H9 (cell line): ENCODE data around the gene TRPM5. TPM values are rescaled to one million over a fixed set of nuclear protein-coding genes. Genes with fewer than 3 reads are reported as not detected.

ENCODE experiments used
- DNase-seq: peaks from one replicate; pipeline ENCODE4 v3.0.0-alpha.2; 2017
- H2AFZ ChIP-seq: one replicate; pipeline ENCODE4 v1.6.1; 2013; ENCODE audit warnings: mild to moderate bottlenecking, low read length, control low read depth, moderate library complexity
- H2AK5ac ChIP-seq: 2 replicates; pipeline ENCODE4 v1.6.1; 2013; ENCODE audit warnings: low read length, control low read depth, mixed read lengths; ENCODE audit not compliant: insufficient read length
- H2BK120ac ChIP-seq: one replicate; pipeline ENCODE4 v1.6.1; 2013; ENCODE audit warnings: low read depth, mild to moderate bottlenecking, low read length, control low read depth, inconsistent platforms; ENCODE audit not compliant: poor library complexity, severe bottlenecking
- H2BK12ac ChIP-seq: 2 replicates; pipeline ENCODE4 v1.6.1; 2013; ENCODE audit warnings: low read length, control low read depth, mixed read lengths, low read depth; ENCODE audit not compliant: insufficient read length
- H2BK15ac ChIP-seq: 2 replicates; pipeline ENCODE4 v1.6.1; 2013; ENCODE audit warnings: low read depth, low read length, control low read depth
- H2BK20ac ChIP-seq: one replicate; pipeline ENCODE4 v1.6.1; 2013; ENCODE audit warnings: low read depth, mild to moderate bottlenecking, low read length, control low read depth, inconsistent platforms; ENCODE audit not compliant: poor library complexity, severe bottlenecking
- H2BK5ac ChIP-seq: 2 replicates; pipeline ENCODE4 v1.6.1; 2013; ENCODE audit warnings: low read length, control low read depth, mixed read lengths; ENCODE audit not compliant: insufficient read length
- H3K14ac ChIP-seq: 2 replicates; pipeline ENCODE4 v1.6.1; 2013; ENCODE audit warnings: low read length, control low read depth; ENCODE audit not compliant: insufficient read depth
- H3K18ac ChIP-seq: 2 replicates; pipeline ENCODE4 v1.6.1; 2013; ENCODE audit warnings: low read depth, mild to moderate bottlenecking, mixed read lengths, low read length, control low read depth; ENCODE audit not compliant: insufficient read length
- H3K23ac ChIP-seq: 2 replicates; pipeline ENCODE4 v1.6.1; 2013; ENCODE audit warnings: low read length, control low read depth, mixed read lengths, low read depth; ENCODE audit not compliant: insufficient read length
- H3K23me2 ChIP-seq: 2 replicates; pipeline ENCODE4 v1.6.1; 2013; ENCODE audit warnings: low read depth, mild to moderate bottlenecking, mixed read lengths, low read length, control low read depth; ENCODE audit not compliant: insufficient read length, poor library complexity, severe bottlenecking
- H3K27ac ChIP-seq: 2 replicates; pipeline ENCODE4 v1.5.1; 2013; ENCODE audit warnings: low read length, control low read depth, mixed read lengths, low read depth; ENCODE audit not compliant: insufficient read length
- H3K27me3 ChIP-seq: 2 replicates; pipeline ENCODE4 v1.6.1; 2013; ENCODE audit warnings: low read length, control low read depth, inconsistent platforms; ENCODE audit not compliant: insufficient read depth
- H3K4ac ChIP-seq: 2 replicates; pipeline ENCODE4 v1.6.1; 2013; ENCODE audit warnings: low read depth, mild to moderate bottlenecking, control low read depth, inconsistent platforms, low read length, moderate library complexity
- H3K4me1 ChIP-seq: 2 replicates; pipeline ENCODE4 v1.6.1; 2013; ENCODE audit warnings: low read length, control low read depth, inconsistent platforms; ENCODE audit not compliant: insufficient read depth
- H3K4me2 ChIP-seq: 2 replicates; pipeline ENCODE4 v1.6.1; 2013; ENCODE audit warnings: low read length, control low read depth, mixed read lengths; ENCODE audit not compliant: insufficient read length, insufficient read depth
- H3K56ac ChIP-seq: 2 replicates; pipeline ENCODE4 v1.6.1; 2013; ENCODE audit warnings: low read depth, mild to moderate bottlenecking, mixed read lengths, low read length, control low read depth; ENCODE audit not compliant: insufficient read length
- H3K79me1 ChIP-seq: 2 replicates; pipeline ENCODE4 v1.6.1; 2013; ENCODE audit warnings: low read depth, mild to moderate bottlenecking, moderate library complexity, low read length, control low read depth, inconsistent platforms; ENCODE audit not compliant: insufficient read depth, poor library complexity, severe bottlenecking
- H3K79me2 ChIP-seq: 2 replicates; pipeline ENCODE4 v1.6.1; 2013; ENCODE audit warnings: low read length, control low read depth, inconsistent platforms; ENCODE audit not compliant: insufficient read depth
- H3K9ac ChIP-seq: 2 replicates; pipeline ENCODE4 v1.6.1; 2013; ENCODE audit warnings: low read length, control low read depth, mixed read lengths; ENCODE audit not compliant: insufficient read length; ENCODE audit errors: extremely low read depth
- H3K9me3 ChIP-seq: one replicate; pipeline ENCODE4 v1.6.1; 2013; ENCODE audit warnings: low read depth, low read length, inconsistent platforms; ENCODE audit not compliant: control insufficient read depth
- H3T11ph ChIP-seq: one replicate; pipeline ENCODE4 v1.6.1; 2013; ENCODE audit warnings: mild to moderate bottlenecking, low read length, control low read depth, inconsistent platforms
- H4K20me1 ChIP-seq: one replicate; pipeline ENCODE4 v1.6.1; 2013; ENCODE audit not compliant: control insufficient read depth, insufficient read length, insufficient read depth
- H4K5ac ChIP-seq: 2 replicates; pipeline ENCODE4 v1.6.1; 2013; ENCODE audit warnings: low read depth, mild to moderate bottlenecking, mixed read lengths, low read length, control low read depth; ENCODE audit not compliant: insufficient read length
- H4K8ac ChIP-seq: replicated peaks from 2 replicates; pipeline ENCODE4 v1.6.1; 2013; ENCODE audit warnings: low read length, control low read depth, mixed read lengths, low read depth; ENCODE audit not compliant: insufficient read length
- H4K91ac ChIP-seq: 2 replicates; pipeline ENCODE4 v1.6.1; 2013; ENCODE audit warnings: low read depth, mild to moderate bottlenecking, moderate library complexity, mixed read lengths, low read length, control low read depth; ENCODE audit not compliant: insufficient read length
- H3K27ac Mint-ChIP-seq, 3 experiments: 2 replicates in 2 of 3; 3 replicates in 1 of 3; pipeline ENCODE4 v1.8.0; 2020 to 2021; ENCODE audit warnings: mixed read lengths in 3 of 3, mild to moderate bottlenecking in 1 of 3, moderate library complexity in 1 of 3
- H3K27me3 Mint-ChIP-seq: 2 replicates; pipeline ENCODE4 v1.8.0; 2021; ENCODE audit warnings: low read depth, mild to moderate bottlenecking, moderate library complexity, mixed read lengths
- H3K36me3 Mint-ChIP-seq, 3 experiments: 2 replicates in 2 of 3; 3 replicates in 1 of 3; pipeline ENCODE4 v1.8.0; 2020 to 2021; ENCODE audit warnings: low read depth in 3 of 3, mixed read lengths in 3 of 3; ENCODE audit not compliant: insufficient read depth in 1 of 3
- H3K4me1 Mint-ChIP-seq, 2 experiments: 2 replicates each; pipeline ENCODE4 v1.8.0; 2020; ENCODE audit warnings: mixed read lengths in 2 of 2
- H3K4me3 Mint-ChIP-seq, 2 experiments: 2 replicates in 1 of 2; 3 replicates in 1 of 2; pipeline ENCODE4 v1.8.0; 2020 to 2021; ENCODE audit warnings: mild to moderate bottlenecking in 2 of 2, mixed read lengths in 2 of 2, moderate library complexity in 1 of 2
- H3K9me3 Mint-ChIP-seq, 2 experiments: 2 replicates in 1 of 2; 3 replicates in 1 of 2; pipeline ENCODE4 v1.8.0; 2020; ENCODE audit warnings: mild to moderate bottlenecking in 2 of 2, mixed read lengths in 2 of 2, moderate library complexity in 1 of 2
- WGBS: extraction: QIAGEN DNeasy Blood & Tissue Kit; methylation state at CpG from one replicate; pipeline ENCODE4 v1.1.7; 2013; ENCODE audit warnings: missing lambda C conversion rate, low lambda C conversion rate, mixed read lengths; ENCODE audit not compliant: insufficient read length; ENCODE audit errors: extremely low coverage; 5-methylcytosine and 5-hydroxymethylcytosine counted together
- total RNA-seq: library from RNA; stranded (reverse); gene quantifications from 2 replicates; pipeline ENCODE4 v1.2.1, GENCODE V29; 2021
- TF ChIP-seq, protein P1 (sequence below): fragments of 200-600 bp; sonication (generic); conservative IDR thresholded peaks from 3 replicates; pipeline ENCODE4 v1.8.0; 2021; ENCODE audit warnings: antibody characterized with exemption, mild to moderate bottlenecking

TRPM5 gene
- total RNA-seq, 1 experiment from 2014 or later: 0.09 TPM

DNA sequence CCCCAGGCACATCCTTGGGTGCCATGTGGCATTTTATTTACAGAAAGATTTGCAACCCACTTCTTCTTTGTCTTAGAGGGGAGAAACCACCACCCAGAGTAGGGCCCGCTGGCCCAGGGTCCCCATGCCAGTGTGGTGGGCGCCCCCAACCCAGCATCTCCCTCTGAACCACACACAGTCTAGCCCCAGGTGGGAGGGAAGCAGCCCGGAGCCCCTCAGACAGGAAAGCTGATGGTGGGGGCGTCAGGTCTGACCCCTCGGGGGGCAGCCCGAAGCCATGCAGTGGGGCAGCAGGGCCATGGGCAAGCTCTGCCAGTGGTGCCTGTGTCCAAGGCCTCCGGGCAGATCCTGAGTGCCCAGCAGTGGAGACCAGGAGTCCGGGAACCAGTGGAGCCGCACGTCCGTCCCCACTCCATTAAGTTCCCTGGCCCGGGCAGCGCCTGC is 11.7 kb downstream of the TRPM5 start:
- Histone ChIP-seq H4K91ac (no peak overlapping the region), H3K23ac (no peak overlapping the region), H4K8ac (no peak overlapping the region), H3K79me1 (no peaks in the 10 kb centered on the region), H3K27me3 (no peaks in the 10 kb centered on the region; the same call in 1 of the 2 replicates), H2BK20ac (no peak overlapping the region), H3K4me2 (no peak overlapping the region), H2AFZ (no peak overlapping the region), H2BK15ac (no peak overlapping the region), H3K4me1 (no peaks in the 10 kb centered on the region), H3K56ac (no peak overlapping the region), H2BK5ac (no peak overlapping the region), H3K9me3 (no peaks in the 10 kb centered on the region), H3K14ac (no peak overlapping the region), H3K27ac (no peak overlapping the region), H3K18ac (no peak overlapping the region), H3K23me2 (no peaks in the 10 kb centered on the region), H3K9ac (no peak overlapping the region), H4K5ac (no peak overlapping the region), H3K79me2 (no peaks in the 10 kb centered on the region), H3K4ac (no peak overlapping the region), H4K20me1 (no peaks in the 10 kb centered on the region), H2AK5ac (no peak overlapping the region), H3T11ph (no peak overlapping the region), H2BK12ac (no peak overlapping the region), H2BK120ac (no peak overlapping the region)
- no peak overlapping the region for H3K27ac Mint-ChIP-seq
- no peaks in the 10 kb centered on the region; a peak in 1 of 5 replicates for H3K9me3 Mint-ChIP-seq
- H3K4me1 Mint-ChIP-seq: no peaks in the 10 kb centered on the region
- peaks cover 23% of the 10 kb centered on the region for H3K27me3 Mint-ChIP-seq
- TF ChIP-seq, protein P1, sequence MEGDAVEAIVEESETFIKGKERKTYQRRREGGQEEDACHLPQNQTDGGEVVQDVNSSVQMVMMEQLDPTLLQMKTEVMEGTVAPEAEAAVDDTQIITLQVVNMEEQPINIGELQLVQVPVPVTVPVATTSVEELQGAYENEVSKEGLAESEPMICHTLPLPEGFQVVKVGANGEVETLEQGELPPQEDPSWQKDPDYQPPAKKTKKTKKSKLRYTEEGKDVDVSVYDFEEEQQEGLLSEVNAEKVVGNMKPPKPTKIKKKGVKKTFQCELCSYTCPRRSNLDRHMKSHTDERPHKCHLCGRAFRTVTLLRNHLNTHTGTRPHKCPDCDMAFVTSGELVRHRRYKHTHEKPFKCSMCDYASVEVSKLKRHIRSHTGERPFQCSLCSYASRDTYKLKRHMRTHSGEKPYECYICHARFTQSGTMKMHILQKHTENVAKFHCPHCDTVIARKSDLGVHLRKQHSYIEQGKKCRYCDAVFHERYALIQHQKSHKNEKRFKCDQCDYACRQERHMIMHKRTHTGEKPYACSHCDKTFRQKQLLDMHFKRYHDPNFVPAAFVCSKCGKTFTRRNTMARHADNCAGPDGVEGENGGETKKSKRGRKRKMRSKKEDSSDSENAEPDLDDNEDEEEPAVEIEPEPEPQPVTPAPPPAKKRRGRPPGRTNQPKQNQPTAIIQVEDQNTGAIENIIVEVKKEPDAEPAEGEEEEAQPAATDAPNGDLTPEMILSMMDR: no peak
- DNase-seq: no peak
- no peaks in the 10 kb centered on the region for H3K36me3 Mint-ChIP-seq
- WGBS: no CpG with 5 or more reads among the region's 13 CpGs
- no peak overlapping the region for H3K4me3 Mint-ChIP-seq
